ENCODE data around the gene CCL18. TPM values are rescaled to one million over a fixed set of nuclear protein-coding genes. Genes with fewer than 3 reads are reported as not detected.

Gene CCL18
- total RNA-seq, 2 experiments from 2014 or later = 0.36 to 0.61 TPM

GRCh38 chr17:36068524-36068923, 4.5 kb downstream of the CCL18 start:
- POLR2A ChIA-PET = interaction anchor here (0.6 to 1.5 kb wide), 2 partner anchors 22 to 192 kb away, joined by 3 to 5 read pairs; partner anchors contain the start of gene CCL3

GRCh38 chr17:36069136-36069535, 5.1 kb downstream of the CCL18 start:
- CTCF ChIA-PET = interaction anchor here (0.5 to 3.6 kb wide), 3 partner anchors 93 to 100 kb away, joined by 3 to 13 read pairs (median 5); no protein-coding TSS in a partner anchor
- POLR2A ChIA-PET = interaction anchor here (0.6 to 1.5 kb wide), 2 partner anchors 21 to 193 kb away, joined by 3 to 5 read pairs; partner anchors contain the start of gene CCL3

More at GRCh38 chr17:36068524-36068923, 4.5 kb downstream of the CCL18 start:
- CTCF ChIA-PET = interaction anchor here (0.6 to 3.6 kb wide), 3 partner anchors 17 to 99 kb away, joined by 3 to 13 read pairs (median 5); no protein-coding TSS in a partner anchor

DNA sequence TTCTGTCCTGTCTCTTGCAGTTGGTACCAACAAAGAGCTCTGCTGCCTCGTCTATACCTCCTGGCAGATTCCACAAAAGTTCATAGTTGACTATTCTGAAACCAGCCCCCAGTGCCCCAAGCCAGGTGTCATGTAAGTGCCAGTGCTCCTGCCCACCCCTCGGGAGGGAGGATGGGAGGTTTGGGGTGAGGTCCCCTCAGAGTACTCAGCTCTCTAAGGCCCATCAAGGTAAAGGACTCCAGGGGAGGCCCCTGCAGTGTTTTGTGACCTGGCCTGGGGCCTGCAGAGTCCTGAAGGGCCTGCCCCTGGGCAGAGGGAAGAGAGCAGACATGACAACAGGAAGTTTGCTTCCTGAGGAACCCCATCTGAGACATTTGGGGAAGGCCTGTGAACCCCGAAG, 6.4 kb downstream of the CCL18 start:
- ChIA-PET CTCF (interaction anchor here (0.9 to 3.3 kb wide), 4 partner anchors 20 to 172 kb away, joined by 3 to 22 read pairs (median 4); partner anchors contain the start of gene CCL3), POLR2A (interaction anchor here (1.5 to 4.3 kb wide), 2 partner anchors 19 to 48 kb away, joined by 3 to 32 read pairs; partner anchors contain the start of gene CCL3)

DNA sequence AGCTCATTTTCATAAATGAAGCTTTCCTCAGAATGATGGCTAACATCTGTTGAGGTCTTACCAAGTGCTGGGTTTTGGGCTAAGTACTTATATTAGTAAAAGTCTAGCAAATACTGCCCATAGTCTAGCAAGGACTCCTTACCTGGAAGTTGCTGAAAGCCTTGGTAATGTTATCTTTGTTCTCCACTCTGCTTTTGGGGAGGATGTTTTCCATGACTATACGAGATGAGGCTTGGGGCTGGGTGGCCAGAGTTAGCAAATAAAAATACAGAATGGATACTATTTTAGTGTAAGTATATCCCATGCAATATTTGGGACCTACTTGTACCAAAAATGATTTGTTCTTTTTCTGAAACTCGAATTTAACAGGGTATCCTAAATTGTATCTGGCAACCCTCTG, 7.7 kb downstream of the CCL18 start:
- ChIA-PET CTCF (interaction anchor here (0.8 to 3.3 kb wide), 8 partner anchors 19 to 98 kb away, joined by 3 to 22 read pairs (median 6); partner anchors contain the start of gene CCL3), POLR2A (interaction anchor here (1.5 to 4.3 kb wide), 2 partner anchors 18 to 47 kb away, joined by 3 to 32 read pairs; partner anchors contain the start of gene CCL3)

GRCh38 chr17:36072431-36073121, 8.5 kb downstream of the CCL18 start:
- POLR2A ChIA-PET = interaction anchor here (0.6 to 4.3 kb wide), 5 partner anchors 17 to 180 kb away, joined by 3 to 32 read pairs (median 3); partner anchors contain the start of gene CCL3
- CTCF ChIA-PET = interaction anchor here (0.6 to 3.3 kb wide), 16 partner anchors 9 to 103 kb away, joined by 3 to 22 read pairs (median 6); partner anchors contain the start of genes CCL16, CCL3 and CCL4

DNA sequence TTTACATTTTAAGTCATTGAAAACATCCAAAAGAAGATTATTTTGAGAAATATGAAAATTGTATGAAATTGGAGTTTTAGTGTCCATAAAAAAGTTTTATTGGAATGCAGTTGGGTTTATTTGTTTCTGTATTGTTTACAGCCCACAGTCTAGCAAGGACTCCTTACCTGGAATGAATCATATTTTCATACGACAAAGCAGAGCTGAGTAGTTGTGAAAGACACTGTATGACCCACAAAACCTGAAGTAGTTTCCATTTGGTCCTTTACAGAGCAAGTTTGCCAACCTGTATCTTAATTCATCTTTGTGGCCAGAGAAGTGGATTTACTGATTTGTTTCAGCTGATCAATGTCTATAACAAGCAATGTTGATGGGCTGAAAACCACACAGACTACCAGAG, 10.3 kb downstream of the CCL18 start:
- CTCF ChIA-PET = interaction anchor here (1.1 to 2.8 kb wide), 9 partner anchors 8 to 105 kb away, joined by 3 to 18 read pairs (median 6); partner anchors contain the start of genes CCL16, CCL3 and CCL4
- POLR2A ChIA-PET = interaction anchor here (1.2 to 4.3 kb wide), 3 partner anchors 8 to 195 kb away, joined by 3 to 32 read pairs (median 10); partner anchors contain the start of genes CCL3 and CCL5

- POLR2A ChIA-PET = interaction anchor here (1.0 to 1.8 kb wide), 5 partner anchors 8 to 181 kb away, joined by 3 to 10 read pairs (median 3); partner anchors contain the start of gene CCL3
- CTCF ChIA-PET = interaction anchor here (1.0 to 1.2 kb wide), 2 partner anchors 8 to 67 kb away, joined by 4 read pairs; no protein-coding TSS in a partner anchor
Measured at GRCh38 chr17:36081681-36082471, 17.8 kb downstream of the CCL18 start.

DNA sequence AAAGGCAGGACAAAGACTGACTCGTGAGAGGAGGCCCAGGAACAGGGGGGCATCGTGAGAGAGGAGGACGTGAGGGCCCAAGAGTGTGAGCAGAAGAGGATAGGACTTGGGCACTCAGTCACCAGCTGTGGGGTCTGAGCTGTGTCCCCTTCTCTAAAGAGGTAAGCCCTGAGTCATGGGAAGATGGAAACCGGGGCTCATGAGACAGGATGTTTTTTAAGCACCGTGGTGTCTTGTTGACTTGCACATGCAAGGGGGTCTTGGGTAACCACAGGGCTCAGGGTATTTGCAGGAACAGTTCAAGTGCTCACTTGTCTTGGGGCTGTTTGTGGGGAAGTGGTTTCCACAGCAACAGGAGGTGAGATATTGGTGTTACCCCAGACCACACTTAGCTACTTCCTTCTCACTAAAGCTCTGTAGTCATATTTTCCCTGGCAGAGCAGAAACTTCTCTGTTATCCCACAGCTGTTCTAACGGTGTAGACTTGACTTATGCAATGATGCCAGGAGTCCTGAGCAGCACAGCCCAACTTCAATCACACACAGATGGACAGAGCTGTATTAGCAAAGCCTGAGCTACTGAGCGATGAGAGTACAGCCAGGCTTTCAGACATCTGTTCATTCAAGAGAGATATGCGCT, 18.5 kb downstream of the CCL18 start:
- ChIA-PET POLR2A (interaction anchor here (0.8 to 1.8 kb wide), 5 partner anchors 8 to 182 kb away, joined by 3 to 10 read pairs (median 3); partner anchors contain the start of gene CCL3), CTCF (interaction anchor here (0.6 to 1.2 kb wide), 3 partner anchors 9 to 112 kb away, joined by 3 to 4 read pairs (median 3); no protein-coding TSS in a partner anchor)

DNA sequence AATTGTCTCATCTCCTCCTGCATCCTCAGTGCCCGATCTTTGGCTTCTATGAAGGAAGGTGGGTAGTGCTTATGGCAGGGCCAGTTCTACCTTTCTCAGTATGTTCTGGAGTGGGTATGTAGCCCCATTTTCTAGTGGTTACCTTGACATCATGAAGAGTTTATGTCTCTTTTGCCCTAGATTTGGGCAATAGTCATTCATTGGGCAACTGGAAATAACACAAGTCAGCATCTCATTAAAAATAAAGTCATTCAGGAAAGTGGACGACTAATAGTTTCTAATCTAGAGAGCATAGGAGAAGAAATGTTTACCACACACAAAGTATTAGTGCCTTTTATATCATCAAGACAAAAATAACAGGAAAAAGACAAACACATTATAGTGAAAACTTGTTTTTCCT, 19.6 kb downstream of the CCL18 start:
- ChIA-PET CTCF (interaction anchor here (1.2 kb wide), 1 partner anchor 11 kb away, joined by 3 read pairs; no protein-coding TSS in a partner anchor), POLR2A (interaction anchor here (1.8 kb wide), 1 partner anchor 10 kb away, joined by 10 read pairs; no protein-coding TSS in a partner anchor)

GRCh38 chr17:36085765-36086164, 21.7 kb downstream of the CCL18 start:
- POLR2A ChIA-PET = interaction anchor here (0.7 to 1.4 kb wide), 3 partner anchors 20 to 33 kb away, joined by 4 to 7 read pairs (median 4); no protein-coding TSS in a partner anchor
- CTCF ChIA-PET = interaction anchor here (0.7 to 1.9 kb wide), 4 partner anchors 12 to 116 kb away, joined by 3 to 4 read pairs (median 4); no protein-coding TSS in a partner anchor

DNA sequence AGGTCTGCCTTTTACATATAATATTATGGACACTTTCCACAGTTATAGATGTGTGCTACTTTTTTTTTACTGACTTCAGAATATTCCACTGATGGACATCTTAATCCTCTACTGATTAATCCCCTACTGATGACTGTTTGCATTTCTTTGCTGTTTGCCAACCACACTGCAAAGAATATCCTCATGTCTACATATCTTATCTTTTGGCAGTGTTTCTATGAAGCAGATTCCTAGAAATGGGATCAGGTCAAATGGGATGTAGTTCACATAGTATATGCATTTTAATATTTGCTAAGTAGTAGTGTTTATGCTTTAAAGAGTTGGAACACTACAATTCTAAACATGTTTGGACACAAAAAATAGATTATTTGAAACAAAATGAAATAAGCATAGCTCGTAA, 22.7 kb downstream of the CCL18 start:
- ChIA-PET POLR2A (interaction anchor here (0.6 to 1.4 kb wide), 5 partner anchors 17 to 238 kb away, joined by 3 to 7 read pairs (median 3); partner anchors contain the start of gene CCL4), CTCF (interaction anchor here (1.3 to 1.9 kb wide), 2 partner anchors 13 to 62 kb away, joined by 4 read pairs; no protein-coding TSS in a partner anchor)

- POLR2A ChIA-PET = interaction anchor here (0.6 to 1.5 kb wide), 5 partner anchors 17 to 238 kb away, joined by 3 to 8 read pairs (median 3); partner anchors contain the start of gene CCL4
- CTCF ChIA-PET = interaction anchor here (1.9 kb wide), 1 partner anchor 13 kb away, joined by 4 read pairs; no protein-coding TSS in a partner anchor
Measured at GRCh38 chr17:36087471-36087870, 23.4 kb downstream of the CCL18 start.

DNA sequence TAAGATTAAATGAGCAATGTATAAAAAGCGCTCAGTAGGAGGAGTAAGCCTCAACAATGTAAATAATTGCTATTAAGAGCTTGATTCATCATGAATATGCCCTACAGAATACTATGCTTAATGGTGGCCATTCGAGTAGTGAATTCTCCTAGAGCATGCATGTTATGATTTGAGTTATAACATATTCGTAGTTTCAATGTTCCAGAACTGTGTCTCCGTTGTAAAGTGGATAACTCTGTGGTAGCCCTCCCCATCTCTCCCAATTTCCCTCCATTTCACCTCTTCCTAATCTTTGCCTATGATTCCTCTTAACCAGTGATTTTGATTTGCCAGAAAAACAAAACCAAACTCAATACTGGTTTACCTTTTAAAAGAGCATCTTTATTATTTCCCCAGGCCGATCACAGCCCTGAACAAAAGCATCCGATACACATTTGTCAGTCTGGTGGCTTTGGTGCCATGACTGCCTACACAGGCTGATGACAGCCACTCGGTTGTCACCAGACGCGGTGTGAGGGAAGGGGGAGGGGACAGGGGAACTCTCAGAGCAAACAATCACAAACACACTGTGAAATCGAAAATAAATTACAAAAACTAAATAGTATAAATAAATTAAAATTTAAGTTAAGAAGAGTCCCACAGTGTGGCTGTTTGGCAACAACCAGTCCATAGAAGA, 24.0 kb downstream of the CCL18 start:
- CTCF ChIA-PET = interaction anchor here (4.4 to 4.6 kb wide), 2 partner anchors 13 to 16 kb away, joined by 18 to 22 read pairs; no protein-coding TSS in a partner anchor
- POLR2A ChIA-PET = interaction anchor here (0.7 to 4.7 kb wide), 6 partner anchors 15 to 209 kb away, joined by 3 to 80 read pairs (median 6); partner anchors contain the start of gene CCL4

DNA sequence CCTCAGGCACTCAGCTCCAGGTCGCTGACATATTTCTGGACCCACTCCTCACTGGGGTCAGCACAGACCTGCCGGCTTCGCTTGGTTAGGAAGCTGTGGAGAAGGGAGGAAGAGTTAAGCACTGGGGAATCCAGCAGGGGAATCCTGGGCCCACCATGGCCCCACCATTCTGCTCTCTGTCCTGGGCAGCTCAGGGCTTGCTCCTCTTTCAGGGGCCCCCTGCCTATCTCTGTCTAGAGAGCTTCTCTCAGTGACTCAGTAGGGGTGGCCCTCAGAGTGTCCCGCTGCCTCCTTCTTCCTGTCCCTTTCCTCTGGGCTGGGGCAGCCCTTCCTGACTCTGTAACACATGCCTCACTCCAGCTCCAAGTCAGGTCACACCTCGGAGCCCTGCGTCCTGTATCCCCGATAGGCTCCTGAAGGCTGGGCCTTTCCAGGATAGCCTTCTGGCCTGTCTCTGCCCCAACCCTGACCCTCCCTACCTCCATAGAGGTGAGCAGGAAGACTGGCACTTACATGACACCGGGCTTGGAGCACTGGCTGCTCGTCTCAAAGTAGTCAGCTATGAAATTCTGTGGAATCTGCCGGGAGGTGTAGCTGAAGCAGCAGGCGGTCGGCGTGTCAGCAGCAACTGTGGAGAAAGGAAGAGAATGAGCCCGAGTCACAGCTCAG, 24.7 kb downstream of the CCL18 start:
- POLR2A ChIA-PET = interaction anchor here (0.6 to 4.7 kb wide), 7 partner anchors 16 to 552 kb away, joined by 3 to 80 read pairs (median 8); partner anchors contain the start of gene CCL4
- CTCF ChIA-PET = interaction anchor here (4.4 to 4.6 kb wide), 2 partner anchors 14 to 17 kb away, joined by 18 to 22 read pairs; no protein-coding TSS in a partner anchor

- ChIA-PET POLR2A (interaction anchor here (0.8 to 4.7 kb wide), 7 partner anchors 16 to 197 kb away, joined by 3 to 80 read pairs (median 10); partner anchors contain the start of gene CCL4), CTCF (interaction anchor here (1.3 to 4.6 kb wide), 5 partner anchors 15 to 59 kb away, joined by 6 to 22 read pairs (median 18); no protein-coding TSS in a partner anchor)
Measured at GRCh38 chr17:36089339-36089865, 25.3 kb downstream of the CCL18 start.

All from activated CD8-positive, alpha-beta memory T cell treated with anti-CD3 and anti-CD28 coated beads for 36 hours (primary cell).